OCI-LY1 (cell line): Measurements from ENCODE around the gene PRRG1.

Experiments
- H2AFZ ChIP-seq: fragments of 200-600 bp; sonication (generic), shearing (Covaris generic); 2 replicates; pipeline ENCODE4 v1.6.0; 2014; ENCODE audit warnings: antibody characterized with exemption, mild to moderate bottlenecking, low read length
- H3F3A ChIP-seq: fragments of 200-600 bp; sonication (generic), shearing (Covaris generic); 2 replicates; pipeline ENCODE4 v1.6.0; 2014; ENCODE audit warnings: mild to moderate bottlenecking, antibody characterized with exemption, low read length, moderate library complexity; ENCODE audit not compliant: insufficient read depth
- H3K27ac ChIP-seq: fragments of 200-600 bp; sonication (generic); 2 replicates; pipeline ENCODE4 v1.5.1; 2014; ENCODE audit warnings: low read length, mixed run types, mild to moderate bottlenecking, low read depth; ENCODE audit not compliant: poor library complexity, severe bottlenecking
- H3K27me3 ChIP-seq: fragments of 200-600 bp; sonication (generic); 2 replicates; pipeline ENCODE4 v1.6.0; 2014; ENCODE audit warnings: antibody characterized with exemption, mild to moderate bottlenecking, low read length, moderate library complexity; ENCODE audit not compliant: insufficient read depth
- H3K36me3 ChIP-seq: fragments of 200-600 bp; sonication (generic); 2 replicates; pipeline ENCODE4 v1.6.1; 2014; ENCODE audit warnings: mild to moderate bottlenecking, antibody characterized with exemption, low read length, moderate library complexity, mixed read lengths; ENCODE audit not compliant: insufficient read depth
- H3K4me1 ChIP-seq: fragments of 200-600 bp; sonication (generic); 2 replicates; pipeline ENCODE4 v1.5.1; 2014; ENCODE audit warnings: mild to moderate bottlenecking, low read length, moderate library complexity; ENCODE audit not compliant: insufficient read depth, severe bottlenecking
- H3K4me2 ChIP-seq: fragments of 200-600 bp; sonication (generic), shearing (Covaris generic); 2 replicates; pipeline ENCODE4 v1.6.1; 2014; ENCODE audit warnings: low read length
- H3K4me3 ChIP-seq: fragments of 200-600 bp; sonication (generic); 2 replicates; pipeline ENCODE4 v1.5.1; 2014; ENCODE audit warnings: low read length, low read depth, mild to moderate bottlenecking, mixed read lengths; ENCODE audit not compliant: poor library complexity, severe bottlenecking
- H3K79me2 ChIP-seq: fragments of 200-600 bp; shearing (Covaris generic); 2 replicates; pipeline ENCODE4 v1.6.1; 2016; ENCODE audit warnings: mixed run types, low read length, mixed read lengths; ENCODE audit not compliant: insufficient read depth
- H3K9ac ChIP-seq: fragments of 200-600 bp; sonication (generic), shearing (Covaris generic); 2 replicates; pipeline ENCODE4 v1.6.1; 2014; ENCODE audit warnings: mild to moderate bottlenecking, low read length, mixed read lengths
- H3K9me2 ChIP-seq: fragments of 200-600 bp; sonication (generic), shearing (Covaris generic); 2 replicates; pipeline ENCODE4 v1.6.1; 2014; ENCODE audit warnings: low read depth, mild to moderate bottlenecking, low read length, mixed read lengths
- H3K9me3 ChIP-seq: fragments of 200-600 bp; shearing (Covaris generic); 2 replicates; pipeline ENCODE4 v1.6.1; 2014; ENCODE audit warnings: low read length, mixed read lengths
- H4K20me1 ChIP-seq: fragments of 200-600 bp; sonication (generic), shearing (Covaris generic); 2 replicates; pipeline ENCODE4 v1.6.0; 2016; ENCODE audit warnings: mild to moderate bottlenecking, low read length; ENCODE audit not compliant: insufficient read depth
- CTCF ChIP-seq: fragments of 200-600 bp; sonication (generic), shearing (Covaris generic); IDR thresholded peaks from 2 replicates; pipeline ENCODE4 v1.5.1; 2017; ENCODE audit warnings: mild to moderate bottlenecking, antibody characterized with exemption, low read length, moderate library complexity, mixed read lengths
- EZH2 ChIP-seq: fragments of 200-600 bp; sonication (generic), shearing (Covaris generic); IDR thresholded peaks from 2 replicates; pipeline ENCODE4 v1.8.0; 2017; ENCODE audit warnings: borderline replicate concordance, mixed run types, mild to moderate bottlenecking, antibody characterized with exemption, low read length, moderate library complexity, mixed read lengths

Gene PRRG1

GRCh38 chrX:37462346-37462745 lies 113.2 kb downstream of the PRRG1 start:
- Histone ChIP-seq H3K4me3 (no peak overlapping the region), H4K20me1 (no peaks in the 10 kb centered on the region), H3K4me2 (no peak overlapping the region), H3K9ac (no peak overlapping the region), H3K27ac (no peak overlapping the region), H3K36me3 (no peaks in the 10 kb centered on the region), H3K27me3 (no peaks in the 10 kb centered on the region), H3K79me2 (no peaks in the 10 kb centered on the region), H3F3A (no peaks in the 10 kb centered on the region), H2AFZ (no peak overlapping the region), H3K4me1 (no peaks in the 10 kb centered on the region), H3K9me2 (no peaks in the 10 kb centered on the region), H3K9me3 (no peaks in the 10 kb centered on the region)
- TF ChIP-seq CTCF (no peak), EZH2 (no peak)

- no peak overlapping the region for H2AFZ ChIP-seq
- no peak overlapping the region for H3K27ac ChIP-seq
- no peaks in the 10 kb centered on the region for H3K9me3 ChIP-seq
- TF ChIP-seq EZH2 (no peak), CTCF (no peak)
- no peaks in the 10 kb centered on the region for H3K9me2 ChIP-seq
- H4K20me1 ChIP-seq = no peaks in the 10 kb centered on the region
- H3F3A ChIP-seq = no peaks in the 10 kb centered on the region
- no peak overlapping the region for H3K4me3 ChIP-seq
- no peaks in the 10 kb centered on the region for H3K79me2 ChIP-seq
- no peak overlapping the region for H3K4me2 ChIP-seq
- H3K36me3 ChIP-seq = no peaks in the 10 kb centered on the region
- no peak overlapping the region for H3K9ac ChIP-seq
- H3K4me1 ChIP-seq = no peaks in the 10 kb centered on the region
- no peaks in the 10 kb centered on the region for H3K27me3 ChIP-seq
Observed at GRCh38 chrX:37468124-37468739, 119.1 kb downstream of the PRRG1 start.

- no peak overlapping the region for H2AFZ ChIP-seq
- H3F3A ChIP-seq = no peaks in the 10 kb centered on the region
- TF ChIP-seq EZH2 = no peak
- TF ChIP-seq CTCF = no peak
- no peaks in the 10 kb centered on the region for H4K20me1 ChIP-seq
- H3K4me1 ChIP-seq = no peaks in the 10 kb centered on the region
- H3K27me3 ChIP-seq = no peaks in the 10 kb centered on the region
- no peaks in the 10 kb centered on the region for H3K79me2 ChIP-seq
- no peaks in the 10 kb centered on the region for H3K36me3 ChIP-seq
- H3K9ac ChIP-seq = no peak overlapping the region
- H3K4me2 ChIP-seq = no peak overlapping the region
- no peak overlapping the region for H3K27ac ChIP-seq
- H3K4me3 ChIP-seq = no peak overlapping the region
- no peaks in the 10 kb centered on the region for H3K9me3 ChIP-seq
- no peaks in the 10 kb centered on the region for H3K9me2 ChIP-seq
Observed at GRCh38 chrX:37470711-37471110, 121.5 kb downstream of the PRRG1 start.
